ENCODE results near the gene BSND.
"Not testable (repeated sequence)": the region's sequence is repeated elsewhere in the genome, so short reads cannot be mapped to it uniquely, and the experiment has no call there.

BSND gene

GRCh38 chr1:54998677-54999076 is at the start of gene BSND:
BSND (plus strand) TSS chr1:54998933; CDS start chr1:54999187, 254 bp downstream.
- DNase-seq, result no peak

GRCh38 chr1:54949053-54949452 is 49.7 kb upstream of the BSND start:
- no peak for DNase-seq

- DNase-seq, result no peak
Measured at GRCh38 chr1:54950006-54950368, 48.7 kb upstream of the BSND start.

GRCh38 chr1:54950369-54951163 is 48.2 kb upstream of the BSND start:
- peak; percentile 53 for DNase-seq

GRCh38 chr1:54951810-54952226 is 46.9 kb upstream of the BSND start:
- no peak for DNase-seq

- DNase-seq, result no peak
Measured at GRCh38 chr1:54952950-54953718, 45.6 kb upstream of the BSND start.

GRCh38 chr1:54953846-54954245 is 44.9 kb upstream of the BSND start:
- no peak for DNase-seq

- no peak for DNase-seq
Measured at GRCh38 chr1:54955359-54955758, 43.4 kb upstream of the BSND start.

- no peak for DNase-seq
Measured at GRCh38 chr1:54956726-54957125, 42.0 kb upstream of the BSND start.

GRCh38 chr1:54959241-54959640 is 39.5 kb upstream of the BSND start:
- no peak for DNase-seq

GRCh38 chr1:54962612-54963395 is 35.9 kb upstream of the BSND start:
- DNase-seq, result no peak

- DNase-seq, result not testable (repeated sequence)
Measured at GRCh38 chr1:54963829-54964228, 34.9 kb upstream of the BSND start.

- no peak for DNase-seq
Measured at GRCh38 chr1:54965624-54966340, 33.0 kb upstream of the BSND start.

GRCh38 chr1:54967372-54967771 is 31.4 kb upstream of the BSND start:
- no peak for DNase-seq

GRCh38 chr1:54968551-54968950 is 30.2 kb upstream of the BSND start:
- DNase-seq, result no peak

- no peak for DNase-seq
Measured at GRCh38 chr1:54969879-54970278, 28.9 kb upstream of the BSND start.

GRCh38 chr1:54970901-54971300 is 27.8 kb upstream of the BSND start:
- no peak for DNase-seq

GRCh38 chr1:54971317-54971791 is 27.4 kb upstream of the BSND start:
- no peak for DNase-seq

GRCh38 chr1:54972436-54972835 is 26.3 kb upstream of the BSND start:
- no peak for DNase-seq

- no peak for DNase-seq
Measured at GRCh38 chr1:54973205-54973921, 25.4 kb upstream of the BSND start.

- no peak for DNase-seq
Measured at GRCh38 chr1:54975356-54976108, 23.2 kb upstream of the BSND start.
